ENCODE results near the gene CCDC12.

The CCDC12 gene

DNA sequence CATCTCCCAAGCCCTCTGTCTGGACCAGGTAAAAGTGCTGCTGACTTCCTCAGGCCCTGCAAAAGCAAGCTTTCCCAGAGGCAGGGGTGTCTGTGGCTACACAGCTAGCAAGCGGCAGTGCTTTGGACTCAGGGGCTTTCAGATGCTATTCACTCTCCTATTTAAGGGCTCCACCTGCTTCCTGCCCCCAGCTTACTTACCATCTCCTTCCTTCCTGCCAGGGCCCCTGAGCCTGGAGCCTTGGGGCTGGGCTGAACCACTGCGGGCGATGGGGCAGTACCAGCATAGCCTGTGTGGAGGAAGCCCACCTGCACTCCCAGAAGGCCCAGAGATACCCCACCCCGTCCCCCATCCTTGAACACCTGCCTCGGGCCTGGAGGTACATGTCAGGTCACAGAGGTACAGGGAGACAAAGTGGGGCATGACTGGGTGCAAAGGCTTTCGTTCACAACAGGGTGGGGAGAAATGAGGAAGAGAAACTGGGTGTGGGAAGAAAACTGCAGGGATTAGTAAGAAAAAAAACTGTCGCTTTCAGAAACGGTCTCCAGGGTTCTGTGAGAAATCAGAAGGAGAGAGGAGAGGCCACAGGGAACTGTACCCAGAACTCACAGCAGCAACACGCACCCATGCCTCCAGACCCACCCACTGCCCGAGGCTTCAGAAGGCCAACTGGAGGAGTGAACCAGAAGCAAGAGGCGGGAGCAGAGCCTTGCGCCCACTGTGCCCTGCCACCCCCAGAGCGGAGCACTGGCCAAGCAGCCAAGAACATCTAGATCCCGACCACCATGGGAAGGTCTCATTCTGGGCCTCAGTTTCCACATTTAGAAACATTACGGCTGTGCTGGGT lies 49.5 kb downstream of the CCDC12 start:
- H3K27ac ChIP-seq = no peak overlapping the region
- TF ChIP-seq, protein P1, sequence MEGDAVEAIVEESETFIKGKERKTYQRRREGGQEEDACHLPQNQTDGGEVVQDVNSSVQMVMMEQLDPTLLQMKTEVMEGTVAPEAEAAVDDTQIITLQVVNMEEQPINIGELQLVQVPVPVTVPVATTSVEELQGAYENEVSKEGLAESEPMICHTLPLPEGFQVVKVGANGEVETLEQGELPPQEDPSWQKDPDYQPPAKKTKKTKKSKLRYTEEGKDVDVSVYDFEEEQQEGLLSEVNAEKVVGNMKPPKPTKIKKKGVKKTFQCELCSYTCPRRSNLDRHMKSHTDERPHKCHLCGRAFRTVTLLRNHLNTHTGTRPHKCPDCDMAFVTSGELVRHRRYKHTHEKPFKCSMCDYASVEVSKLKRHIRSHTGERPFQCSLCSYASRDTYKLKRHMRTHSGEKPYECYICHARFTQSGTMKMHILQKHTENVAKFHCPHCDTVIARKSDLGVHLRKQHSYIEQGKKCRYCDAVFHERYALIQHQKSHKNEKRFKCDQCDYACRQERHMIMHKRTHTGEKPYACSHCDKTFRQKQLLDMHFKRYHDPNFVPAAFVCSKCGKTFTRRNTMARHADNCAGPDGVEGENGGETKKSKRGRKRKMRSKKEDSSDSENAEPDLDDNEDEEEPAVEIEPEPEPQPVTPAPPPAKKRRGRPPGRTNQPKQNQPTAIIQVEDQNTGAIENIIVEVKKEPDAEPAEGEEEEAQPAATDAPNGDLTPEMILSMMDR (conservative IDR thresholded peaks at IDR 0.05) = no peak
- no peak for TF ChIP-seq ZFX (IDR thresholded peaks at IDR 0.05)

DNA sequence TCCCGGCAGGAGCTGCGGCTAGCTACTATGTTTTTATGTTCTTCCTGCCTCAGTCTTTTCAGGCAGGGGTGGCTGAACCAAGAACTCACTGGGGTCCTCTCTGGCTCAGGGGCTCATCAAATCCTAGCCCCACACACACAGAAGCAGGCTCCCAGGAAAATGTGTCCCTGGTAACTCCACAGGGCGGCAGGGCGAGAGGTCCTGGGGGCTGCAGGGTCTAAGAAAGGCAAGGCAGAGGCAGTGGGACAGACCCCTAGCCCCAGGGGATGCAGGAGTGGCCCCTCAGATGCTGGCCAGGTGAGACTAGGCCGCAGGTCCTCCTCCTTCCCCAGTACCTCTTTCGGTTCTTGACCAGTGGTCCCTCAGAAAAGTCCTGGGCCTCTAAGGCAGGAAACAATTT lies 50.1 kb downstream of the CCDC12 start:
- no peak for TF ChIP-seq ZFX (IDR thresholded peaks at IDR 0.05)
- TF ChIP-seq, protein P1 (conservative IDR thresholded peaks at IDR 0.05) = no peak
- H3K27ac ChIP-seq = no peak overlapping the region

DNA sequence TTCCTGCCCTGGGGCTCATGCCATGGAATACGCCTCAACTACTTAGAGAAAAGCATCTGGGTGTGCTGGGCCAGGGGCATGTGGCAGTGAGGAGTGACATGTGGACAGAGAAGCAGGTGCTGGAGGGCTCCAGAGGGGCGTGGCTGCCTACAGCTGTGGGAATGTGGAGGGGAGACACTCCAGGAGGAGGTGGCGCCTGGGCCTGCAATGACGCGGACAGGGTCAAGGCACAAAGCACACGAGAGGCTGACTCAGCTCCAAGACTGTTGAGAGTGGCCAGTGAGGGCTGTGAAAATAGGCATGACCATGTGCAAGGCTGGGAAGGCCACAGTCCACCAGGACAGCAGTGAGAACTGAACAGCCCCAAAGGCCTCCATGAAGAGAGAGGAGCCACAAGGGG lies 50.5 kb downstream of the CCDC12 start:
- H3K27ac ChIP-seq = no peak overlapping the region
- TF ChIP-seq, protein P1 (conservative IDR thresholded peaks at IDR 0.05) = no peak
- no peak for TF ChIP-seq ZFX (IDR thresholded peaks at IDR 0.05)

DNA sequence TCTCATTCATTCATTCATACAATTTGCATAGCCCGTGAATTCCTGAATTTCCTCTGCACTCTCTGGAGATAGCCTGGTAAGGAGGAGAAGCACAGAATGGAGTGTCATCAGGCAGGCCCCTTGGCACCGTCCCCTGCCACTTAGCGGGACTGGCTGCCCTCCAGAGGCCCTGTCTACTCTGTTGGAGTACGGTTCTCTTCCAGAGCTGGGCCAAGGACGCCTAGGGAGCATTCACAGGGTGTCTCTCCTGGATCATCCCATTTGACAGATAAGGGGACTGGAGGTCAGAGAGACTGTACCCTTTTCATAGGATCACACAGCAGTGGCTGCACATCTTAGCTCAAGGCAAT lies 51.0 kb downstream of the CCDC12 start:
- H3K27ac ChIP-seq = no peak overlapping the region
- TF ChIP-seq ZFX (IDR thresholded peaks at IDR 0.05) = no peak
- TF ChIP-seq, protein P1 (conservative IDR thresholded peaks at IDR 0.05) = no peak

DNA sequence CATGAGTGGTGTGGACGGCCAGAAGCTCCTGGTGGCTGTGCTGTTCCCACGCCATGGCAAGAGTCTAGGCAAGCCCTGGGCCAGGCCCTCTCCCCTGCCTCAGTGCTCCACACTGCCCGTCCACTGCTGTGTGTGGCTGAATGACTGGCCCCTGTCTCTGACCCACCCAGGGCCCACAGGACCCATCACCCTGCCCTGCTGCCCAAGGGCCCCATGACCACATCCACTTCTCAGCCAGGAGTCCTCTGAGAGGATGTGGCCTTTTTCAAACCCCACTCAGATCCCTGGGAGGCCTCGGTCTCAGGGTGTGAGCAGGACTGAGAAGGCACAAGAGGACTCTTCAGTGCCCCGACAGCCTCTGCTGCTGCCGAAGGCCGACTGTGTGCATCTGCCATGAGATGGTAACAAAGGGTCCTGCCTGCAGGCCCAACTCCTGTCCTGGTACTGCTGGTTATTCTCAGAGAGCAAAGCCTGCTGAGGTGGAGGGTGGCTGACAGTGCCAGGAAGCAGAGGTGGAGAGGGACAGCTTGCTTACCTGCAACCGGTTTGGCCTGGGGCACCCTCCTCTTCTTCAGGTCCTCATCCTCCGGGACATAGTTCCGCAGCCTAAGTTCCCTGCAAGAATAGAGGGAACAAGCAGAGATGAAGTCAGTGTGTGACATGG lies 51.5 kb downstream of the CCDC12 start:
- H3K27ac ChIP-seq = no peak overlapping the region
- TF ChIP-seq, protein P1 (conservative IDR thresholded peaks at IDR 0.05) = no peak
- no peak for TF ChIP-seq ZFX (IDR thresholded peaks at IDR 0.05)

DNA sequence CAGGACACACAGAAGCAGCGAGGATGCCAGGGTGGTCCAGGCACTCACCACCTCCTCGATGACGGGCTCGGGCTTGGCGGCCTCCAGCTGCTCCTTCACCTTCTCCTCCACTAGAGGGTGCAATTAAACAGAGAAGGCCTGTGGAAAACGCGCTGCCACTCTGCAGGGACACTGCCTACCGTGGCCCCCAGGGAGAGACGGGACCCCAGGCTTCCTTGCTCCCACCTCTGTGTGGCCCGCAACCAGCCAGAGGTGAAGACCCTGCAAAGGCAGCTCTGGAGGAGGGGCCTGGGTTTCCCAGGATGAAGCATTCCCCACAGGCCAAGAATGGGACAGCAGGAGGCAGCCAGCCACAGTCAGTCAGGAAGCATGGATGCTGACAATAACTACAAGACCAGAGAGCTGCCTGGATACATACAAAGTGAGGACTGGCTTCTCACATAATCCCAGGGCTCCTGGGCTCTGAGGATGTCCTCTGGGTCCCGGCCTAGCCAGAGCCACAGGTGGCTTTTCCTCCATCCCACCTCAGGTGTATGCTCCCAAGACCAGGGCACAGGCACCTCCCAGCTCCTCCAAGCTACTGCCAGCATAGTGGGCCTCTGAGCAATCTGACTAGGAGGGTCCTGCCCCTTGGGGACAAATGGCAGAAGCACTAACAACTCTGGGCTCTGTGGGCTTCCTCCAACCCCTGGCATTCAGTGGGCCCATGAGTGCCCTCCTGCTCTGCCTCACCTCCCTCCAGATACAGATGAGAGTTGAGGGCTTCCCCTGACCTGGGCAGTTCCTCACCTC lies 52.8 kb downstream of the CCDC12 start:
- TF ChIP-seq, protein P1 (conservative IDR thresholded peaks at IDR 0.05) = no peak; the same call in 1 of the 2 replicates
- TF ChIP-seq ZFX (IDR thresholded peaks at IDR 0.05) = no peak
- H3K27ac ChIP-seq = no peak overlapping the region
